SK-N-SH (cell line): ENCODE measurements around the gene GPR119. TPM values are rescaled to one million over a fixed set of nuclear protein-coding genes. Genes with fewer than 3 reads are reported as not detected.

Experiments
- CTCF ChIA-PET: fragments of 300-600, 350-600 bp; formaldehyde crosslinking; extraction: SDS; loops from one replicate; lab custom pipeline; 2021; lab: Yijun Ruan, JAX
- POLR2A ChIA-PET: fragments of 350-600 bp; sonication (Branson Sonifier 250); formaldehyde crosslinking; extraction: SDS; loops from one replicate; lab custom pipeline; 2020; ENCODE audit warnings: antibody characterized with exemption, inconsistent platforms; lab: Yijun Ruan, JAX
- DNase-seq: peaks from one replicate; pipeline ENCODE4 v3.0.0; 2012
- H2AFZ ChIP-seq: fragments of 200-600 bp; sonication (generic); 2 replicates; pipeline ENCODE4 v1.8.1; 2016; ENCODE audit warnings: antibody characterized with exemption, mild to moderate bottlenecking, low read depth
- H3F3A ChIP-seq: fragments of 200-600 bp; sonication (generic); replicated peaks from 2 replicates; pipeline ENCODE3; 2016; ENCODE audit warnings: antibody characterized with exemption, mild to moderate bottlenecking; ENCODE audit not compliant: insufficient read depth
- H3K27ac ChIP-seq, 2 experiments: fragments of 200-500 bp in 1 of 2; fragments of 200-600 bp in 1 of 2; sonication (Bioruptor generic) in 1 of 2; sonication (generic), shearing (Covaris generic) in 1 of 2; 2 replicates each; pipeline versions ENCODE4 v1.5.1 to v1.6.1; 2014 to 2016; ENCODE audit warnings: low read depth in 2 of 2, inconsistent platforms in 1 of 2, low read length in 1 of 2, mild to moderate bottlenecking in 1 of 2, mixed read lengths in 1 of 2
- H3K27me3 ChIP-seq: fragments of 200-600 bp; sonication (generic), shearing (Covaris generic); 2 replicates; pipeline ENCODE4 v1.6.1; 2016; ENCODE audit warnings: mixed run types; ENCODE audit not compliant: insufficient read depth
- H3K36me3 ChIP-seq, 2 experiments: fragments of 200-500 bp in 1 of 2; fragments of 200-600 bp in 1 of 2; sonication (Bioruptor generic) in 1 of 2; sonication (generic) in 1 of 2; replicated peaks in 1 of 2; 2 replicates each; pipeline versions ENCODE3 to v1.5.1; 2014 to 2016; ENCODE audit warnings: low read length in 1 of 2, mild to moderate bottlenecking in 1 of 2; ENCODE audit not compliant: insufficient read depth in 2 of 2, control insufficient read depth in 1 of 2
- H3K4me1 ChIP-seq, 2 experiments: fragments of 200-500 bp in 1 of 2; fragments of 200-600 bp in 1 of 2; sonication (Bioruptor generic) in 1 of 2; sonication (generic), shearing (Covaris generic) in 1 of 2; 2 replicates each; pipeline versions ENCODE4 v1.5.1 to v1.6.1; 2014 to 2016; ENCODE audit warnings: low read depth in 1 of 2, low read length in 1 of 2, mixed run types in 1 of 2; ENCODE audit not compliant: insufficient read depth in 2 of 2, control insufficient read depth in 1 of 2
- H3K4me2 ChIP-seq: fragments of 200-600 bp; sonication (generic), shearing (Covaris generic); 2 replicates; pipeline ENCODE4 v1.6.1; 2017; ENCODE audit warnings: mixed run types
- H3K4me3 ChIP-seq, 2 experiments: fragments of 200-500 bp in 1 of 2; fragments of 200-600 bp in 1 of 2; sonication (Bioruptor generic) in 1 of 2; sonication (generic), shearing (Covaris generic) in 1 of 2; 2 replicates each; pipeline versions ENCODE4 v1.5.1 to v1.8.1; 2014 to 2016; ENCODE audit warnings: low read depth in 2 of 2, inconsistent platforms in 1 of 2, low read length in 1 of 2, mild to moderate bottlenecking in 1 of 2, mixed read lengths in 1 of 2, moderate library complexity in 1 of 2
- H3K79me2 ChIP-seq: fragments of 200-600 bp; sonication (generic); 2 replicates; pipeline ENCODE4 v1.8.1; 2017; ENCODE audit warnings: mild to moderate bottlenecking; ENCODE audit not compliant: insufficient read depth
- H3K9ac ChIP-seq: fragments of 200-600 bp; sonication (generic); 2 replicates; pipeline ENCODE4 v1.6.1; 2017; ENCODE audit warnings: mixed run types
- H3K9me2 ChIP-seq: fragments of 200-600 bp; sonication (generic); 2 replicates; pipeline ENCODE4 v1.6.1; 2017; ENCODE audit warnings: mixed run types
- H3K9me3 ChIP-seq: fragments of 200-600 bp; sonication (generic); 2 replicates; pipeline ENCODE4 v1.6.1; 2017; ENCODE audit warnings: mixed run types, mild to moderate bottlenecking, moderate library complexity
- H4K20me1 ChIP-seq: fragments of 200-600 bp; sonication (generic); 2 replicates; pipeline ENCODE4 v1.6.1; 2017; ENCODE audit warnings: mild to moderate bottlenecking, mixed run types; ENCODE audit not compliant: insufficient read depth
- ELF1 ChIP-seq: IDR thresholded peaks from 2 replicates; pipeline ENCODE4 v1.4.0; 2012
- FOXJ3 ChIP-seq: sonication (generic); formaldehyde crosslinking; IDR thresholded peaks from 2 replicates; pipeline ENCODE4 v1.5.1; 2020; ENCODE audit warnings: mild to moderate bottlenecking, missing genetic modification reagents
- GABPA ChIP-seq: IDR thresholded peaks from 2 replicates; pipeline ENCODE4 v1.4.0; 2012; ENCODE audit warnings: low read depth, mild to moderate bottlenecking
- MEF2A ChIP-seq: IDR thresholded peaks from 2 replicates; pipeline ENCODE4 v1.4.0; 2012; ENCODE audit warnings: low read depth, borderline replicate concordance
- MXI1 ChIP-seq: IDR thresholded peaks from 2 replicates; pipeline ENCODE4 v1.6.1; 2012; ENCODE audit warnings: mild to moderate bottlenecking, low read depth, low read length, improper control_type of control experiment
- NFIC ChIP-seq: IDR thresholded peaks from 2 replicates; pipeline ENCODE4 v1.4.0; 2012; ENCODE audit warnings: borderline replicate concordance
- PBX3 ChIP-seq: IDR thresholded peaks from 2 replicates; pipeline ENCODE4; 2012
- POLR2AphosphoS5 ChIP-seq: IDR thresholded peaks from 2 replicates; pipeline ENCODE4 v1.6.1; 2012; ENCODE audit warnings: low read depth, low read length
- RAD21 ChIP-seq: IDR thresholded peaks from 2 replicates; pipeline ENCODE4 v1.6.1; 2012; ENCODE audit warnings: mild to moderate bottlenecking, low read length
- RCOR1 ChIP-seq: fragments of 150-350 bp; IDR thresholded peaks from 2 replicates; pipeline ENCODE4 v1.6.1; 2017; ENCODE audit warnings: antibody characterized with exemption, low read length
- REST ChIP-seq: IDR thresholded peaks from 2 replicates; pipeline ENCODE4 v1.6.1; 2012; ENCODE audit warnings: mild to moderate bottlenecking, low read depth, low read length, moderate library complexity
- RFX5 ChIP-seq: IDR thresholded peaks from 2 replicates; pipeline ENCODE4 v1.6.1; 2012; ENCODE audit warnings: mild to moderate bottlenecking, improper control_type of control experiment, low read length
- SIN3A ChIP-seq: IDR thresholded peaks from 2 replicates; pipeline ENCODE4 v1.6.1; 2012; ENCODE audit warnings: low read depth, mild to moderate bottlenecking, low read length, moderate library complexity, borderline replicate concordance
- SMC3 ChIP-seq: IDR thresholded peaks from 2 replicates; pipeline ENCODE4 v1.6.1; 2012; ENCODE audit warnings: low read depth, low read length, improper control_type of control experiment
- TAF1 ChIP-seq: IDR thresholded peaks from 2 replicates; pipeline ENCODE4 v1.6.1; 2012; ENCODE audit warnings: low read depth, mild to moderate bottlenecking, low read length, moderate library complexity, borderline replicate concordance
- TCF12 ChIP-seq: IDR thresholded peaks from 2 replicates; pipeline ENCODE4 v1.4.0; 2012
- TEAD4 ChIP-seq: IDR thresholded peaks from 2 replicates; pipeline ENCODE4 v1.4.0; 2012; ENCODE audit warnings: mild to moderate bottlenecking, borderline replicate concordance; ENCODE audit not compliant: insufficient read depth
- USF1 ChIP-seq: IDR thresholded peaks from 2 replicates; pipeline ENCODE4 v1.4.0; 2012; ENCODE audit warnings: low read depth, borderline replicate concordance
- ZBTB33 ChIP-seq: IDR thresholded peaks from 2 replicates; pipeline ENCODE4 v1.4.0; 2012; ENCODE audit warnings: low read depth, borderline replicate concordance
- WGBS: methylation state at CpG from one replicate; pipeline ENCODE4 v1.1.6; 2017; ENCODE audit warnings: low lambda C conversion rate; 5-methylcytosine and 5-hydroxymethylcytosine counted together
- polyA plus RNA-seq, 3 experiments: library from polyadenylated mRNA; depleted of rRNA; stranded (reverse); fragments of >200 nt; gene quantifications; 2 replicates each; pipeline ENCODE4 v1.2.3, GENCODE V29; 2012

GPR119 gene
- polyA plus RNA-seq, 1 of the 3 experiments (the other 2 are of a cell fraction), result not detected

GRCh38 chrX:130395341-130395740 lies 9.9 kb upstream of the GPR119 start:
- Histone ChIP-seq H3K27ac (no peak overlapping the region), H3K79me2 (no peaks in the 10 kb centered on the region), H3K4me1 (no peaks in the 10 kb centered on the region), H3K27me3 (peaks cover 8% of the 10 kb centered on the region; the same call in 1 of the 2 replicates), H3K9me3 (no peaks in the 10 kb centered on the region), H3K36me3 (no peaks in the 10 kb centered on the region), H3K4me2 (no peak overlapping the region), H2AFZ (no peak overlapping the region), H3F3A (no peaks in the 10 kb centered on the region), H4K20me1 (no peaks in the 10 kb centered on the region), H3K9me2 (no peaks in the 10 kb centered on the region), H3K9ac (no peak overlapping the region)
- CTCF ChIA-PET, result interaction anchor here (1.7 to 7.7 kb wide), 3 partner anchors 65 to 519 kb away, joined by 4 to 82 read pairs (median 14); no protein-coding TSS in a partner anchor
- POLR2A ChIA-PET, result no interaction called here
- DNase-seq, result no peak
- WGBS, result 19% methylated on average over 6 of the region's 7 CpGs
- TF ChIP-seq NFIC (no peak), ELF1 (no peak), FOXJ3 (CRISPR knock-in tag) (no peak), RAD21 (no peak), TCF12 (no peak), SMC3 (no peak), RFX5 (no peak), PBX3 (no peak)
- TF ChIP-seq, all 33 proteins: peak for 0
- H3K4me3 ChIP-seq, result no peak overlapping the region

- POLR2A ChIA-PET, result no interaction called here
- 24% methylated on average over 5 of the region's 5 CpGs for WGBS
- Histone ChIP-seq H3K27me3 (peaks cover 8% of the 10 kb centered on the region; the same call in 1 of the 2 replicates), H3K9ac (no peak overlapping the region), H3K27ac (no peak overlapping the region), H2AFZ (no peak overlapping the region), H3K9me3 (no peaks in the 10 kb centered on the region), H3K4me1 (no peaks in the 10 kb centered on the region), H3K4me3 (no peak overlapping the region; a peak in 1 of 4 replicates), H4K20me1 (no peaks in the 10 kb centered on the region), H3K9me2 (no peaks in the 10 kb centered on the region), H3K79me2 (no peaks in the 10 kb centered on the region), H3K36me3 (no peaks in the 10 kb centered on the region), H3F3A (no peaks in the 10 kb centered on the region), H3K4me2 (no peak overlapping the region)
- CTCF ChIA-PET, result interaction anchor here (0.6 to 7.7 kb wide), 20 partner anchors 7 to 529 kb away, joined by 3 to 82 read pairs (median 3); partner anchors contain the start of gene RBMX2
- peak; percentile 64 for DNase-seq
- TF ChIP-seq FOXJ3 (CRISPR knock-in tag) (no peak), SIN3A (no peak), MEF2A (no peak), GABPA (no peak), TEAD4 (no peak), TAF1 (no peak), REST (no peak), SMC3 (peak; percentile 84), ZBTB33 (no peak), ELF1 (no peak), RCOR1 (no peak), POLR2AphosphoS5 (no peak), PBX3 (no peak), MXI1 (no peak), USF1 (no peak)
These were observed 8.1 kb upstream of the GPR119 start for GRCh38 chrX:130393451-130394074.
